Astrocyte (in vitro differentiated cells and primary cell): ENCODE data around the gene PSMA7. TPM values are rescaled to one million over a fixed set of nuclear protein-coding genes. Genes with fewer than 3 reads are reported as not detected.

Experiments used
- DNase-seq: peaks from one replicate; pipeline ENCODE4 v3.0.0-alpha.2; 2010; ENCODE audit warnings: low read depth
- FAIRE-seq: peaks from 2 replicates; lab custom pipeline; 2011; peaks lifted over from hg19 to GRCh38; lab: Jason Lieb, UNC
- H2AFZ ChIP-seq: 2 replicates; pipeline ENCODE4 v1.6.0; 2012; ENCODE audit warnings: low read depth, low read length, inconsistent platforms
- H3K27ac ChIP-seq: 2 replicates; pipeline ENCODE4 v1.5.1; 2011; ENCODE audit warnings: low read depth, low read length, inconsistent platforms
- H3K27me3 ChIP-seq: 2 replicates; pipeline ENCODE4 v1.6.0; 2011; ENCODE audit warnings: low read length, inconsistent platforms; ENCODE audit not compliant: insufficient read depth
- H3K36me3 ChIP-seq: 2 replicates; pipeline ENCODE4 v1.5.1; 2011; ENCODE audit warnings: low read length, inconsistent platforms; ENCODE audit not compliant: insufficient read depth
- H3K4me1 ChIP-seq: 2 replicates; pipeline ENCODE4 v1.5.1; 2011; ENCODE audit warnings: low read length, inconsistent platforms; ENCODE audit not compliant: insufficient read depth
- H3K4me2 ChIP-seq: 2 replicates; pipeline ENCODE4 v1.6.0; 2012; ENCODE audit warnings: low read length, inconsistent platforms
- H3K4me3 ChIP-seq: 2 replicates; pipeline ENCODE4 v1.5.1; 2011; ENCODE audit warnings: low read depth, mild to moderate bottlenecking, low read length, inconsistent platforms; ENCODE audit not compliant: insufficient read depth
- H3K79me2 ChIP-seq: 2 replicates; pipeline ENCODE4 v1.6.0; 2012; ENCODE audit warnings: mild to moderate bottlenecking, low read length, inconsistent platforms; ENCODE audit not compliant: insufficient read depth
- H3K9ac ChIP-seq: 2 replicates; pipeline ENCODE4 v1.6.0; 2012; ENCODE audit warnings: mild to moderate bottlenecking, low read length, inconsistent platforms
- H3K9me3 ChIP-seq: 2 replicates; pipeline ENCODE4 v1.5.1; 2012; ENCODE audit warnings: low read depth, mild to moderate bottlenecking, low read length, inconsistent platforms; ENCODE audit not compliant: insufficient read depth
- H4K20me1 ChIP-seq: 2 replicates; pipeline ENCODE4 v1.6.0; 2012; ENCODE audit warnings: low read length, inconsistent platforms; ENCODE audit not compliant: insufficient read depth
- H3K27ac Mint-ChIP-seq: one replicate; pipeline ENCODE4 v1.8.0; 2021; ENCODE audit warnings: mild to moderate bottlenecking, mixed read lengths; ENCODE audit not compliant: unreplicated experiment
- H3K27me3 Mint-ChIP-seq: one replicate; pipeline ENCODE4 v1.8.0; 2021; ENCODE audit warnings: low read depth, mixed read lengths; ENCODE audit not compliant: unreplicated experiment
- H3K36me3 Mint-ChIP-seq: one replicate; pipeline ENCODE4 v1.8.0; 2021; ENCODE audit warnings: low read depth, mixed read lengths; ENCODE audit not compliant: unreplicated experiment
- H3K4me1 Mint-ChIP-seq: one replicate; pipeline ENCODE4 v1.8.0; 2021; ENCODE audit warnings: low read depth, mixed read lengths; ENCODE audit not compliant: unreplicated experiment
- H3K4me3 Mint-ChIP-seq: one replicate; pipeline ENCODE4 v1.8.0; 2021; ENCODE audit warnings: mild to moderate bottlenecking, moderate library complexity, mixed read lengths; ENCODE audit not compliant: unreplicated experiment
- H3K9me3 Mint-ChIP-seq: one replicate; pipeline ENCODE4 v1.8.0; 2021; ENCODE audit warnings: mild to moderate bottlenecking, mixed read lengths; ENCODE audit not compliant: unreplicated experiment
- CTCF ChIP-seq: IDR thresholded peaks from 2 replicates; pipeline ENCODE4 v1.5.1; 2011; ENCODE audit warnings: low read depth, mild to moderate bottlenecking, inconsistent platforms, low read length, moderate library complexity; ENCODE audit not compliant: insufficient read depth
- EZH2 ChIP-seq: IDR thresholded peaks from 2 replicates; pipeline ENCODE4 v1.6.1; 2012; ENCODE audit warnings: mild to moderate bottlenecking, low read length, inconsistent platforms; ENCODE audit not compliant: insufficient read depth
- total RNA-seq: library from RNA; stranded (reverse); gene quantifications from 2 replicates; pipeline ENCODE4 v1.2.1, GENCODE V29; 2021

Gene PSMA7
- total RNA-seq, 1 donor from 2014 or later: 324 TPM

GRCh38 chr20:62118113-62119043 lies 24.8 kb downstream of the PSMA7 start:
- Histone ChIP-seq H2AFZ (no peak overlapping the region), H3K4me2 (no peak overlapping the region), H3K27ac (no peak overlapping the region), H3K9ac (no peak overlapping the region), H3K4me3 (no peak overlapping the region), H3K27me3 (peaks cover 21% of the 10 kb centered on the region), H4K20me1 (peaks cover 4% of the 10 kb centered on the region), H3K36me3 (no peaks in the 10 kb centered on the region), H3K4me1 (no peaks in the 10 kb centered on the region), H3K79me2 (peaks cover 6% of the 10 kb centered on the region), H3K9me3 (peaks cover 4% of the 10 kb centered on the region)
- no peak for TF ChIP-seq EZH2
- no peak for TF ChIP-seq CTCF
- Mint-ChIP-seq H3K4me1 (peaks cover 1% of the 10 kb centered on the region), H3K36me3 (no peaks in the 10 kb centered on the region), H3K27ac (no peak overlapping the region), H3K27me3 (peaks cover 31% of the 10 kb centered on the region), H3K9me3 (peaks cover 2% of the 10 kb centered on the region), H3K4me3 (no peak overlapping the region)
- no peak for DNase-seq
- FAIRE-seq: no peak

DNA sequence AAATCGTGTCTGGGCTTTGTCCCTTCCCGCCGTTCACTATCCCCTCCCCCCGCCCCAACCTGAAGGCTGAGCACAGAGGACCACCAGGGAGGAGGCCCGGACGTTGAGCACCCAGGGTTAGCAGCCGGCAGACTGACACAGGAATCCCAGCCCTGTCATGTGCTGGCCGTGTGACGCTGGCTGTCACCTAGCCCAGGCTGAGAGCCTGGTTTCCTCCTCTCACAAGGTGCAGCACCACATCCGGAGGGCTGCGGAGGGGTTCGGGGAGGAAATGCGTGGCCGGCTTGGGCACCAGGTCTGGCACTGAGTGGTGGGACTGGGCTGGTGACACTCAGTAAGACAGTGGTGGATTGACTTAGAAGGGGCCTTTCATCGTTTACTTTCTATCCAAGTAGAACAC lies 25.5 kb downstream of the PSMA7 start:
- no peak for TF ChIP-seq CTCF
- Histone ChIP-seq H3K79me2 (no peaks in the 10 kb centered on the region), H3K9ac (no peak overlapping the region), H4K20me1 (no peaks in the 10 kb centered on the region), H3K27ac (no peak overlapping the region), H3K9me3 (peaks cover 8% of the 10 kb centered on the region), H3K4me3 (no peak overlapping the region), H2AFZ (no peak overlapping the region), H3K36me3 (no peaks in the 10 kb centered on the region), H3K27me3 (peaks cover 21% of the 10 kb centered on the region), H3K4me1 (no peaks in the 10 kb centered on the region), H3K4me2 (no peak overlapping the region)
- Mint-ChIP-seq H3K9me3 (peaks cover 6% of the 10 kb centered on the region), H3K4me1 (no peaks in the 10 kb centered on the region), H3K36me3 (peaks cover 4% of the 10 kb centered on the region), H3K27me3 (peaks cover 34% of the 10 kb centered on the region), H3K27ac (no peak overlapping the region), H3K4me3 (no peak overlapping the region)
- DNase-seq: no peak
- no peak for FAIRE-seq

- no peak overlapping the region for H2AFZ ChIP-seq
- no peak overlapping the region for H3K4me2 ChIP-seq
- no peaks in the 10 kb centered on the region for H3K36me3 ChIP-seq
- Mint-ChIP-seq H3K36me3 (peaks cover 4% of the 10 kb centered on the region), H3K27ac (no peak overlapping the region), H3K9me3 (peaks cover 6% of the 10 kb centered on the region), H3K4me3 (no peak overlapping the region), H3K4me1 (no peaks in the 10 kb centered on the region), H3K27me3 (peaks cover 34% of the 10 kb centered on the region)
- H3K9ac ChIP-seq: no peak overlapping the region
- no peak overlapping the region for H3K4me3 ChIP-seq
- no peaks in the 10 kb centered on the region for H3K79me2 ChIP-seq
- no peaks in the 10 kb centered on the region for H3K4me1 ChIP-seq
- H3K27me3 ChIP-seq: peaks cover 21% of the 10 kb centered on the region
- H4K20me1 ChIP-seq: no peaks in the 10 kb centered on the region
- FAIRE-seq (no peak), DNase-seq (no peak)
- H3K9me3 ChIP-seq: peaks cover 8% of the 10 kb centered on the region
- no peak overlapping the region for H3K27ac ChIP-seq
- TF ChIP-seq CTCF: no peak
- no peak for TF ChIP-seq EZH2
Measured at GRCh38 chr20:62117362-62117646, 25.9 kb downstream of the PSMA7 start.
